Measurements from ENCODE around the gene CHEK1.

Gene CHEK1

GRCh38 chr11:125626288-125626950 lies 1.5 kb downstream of the CHEK1 start:
- Histone ChIP-seq H3K9ac (ENCODE audit: low read length) (peak overlapping the region; percentile 97), H3K4me3 (ENCODE audit: low read length) (peak overlapping the region; percentile 83), H3K27me3 (replicated peaks; ENCODE audit: control insufficient read depth, insufficient read depth, low read length) (no peaks in the 10 kb centered on the region), H3K9me3 (ENCODE audit: control insufficient read depth, low read length) (no peaks in the 10 kb centered on the region), H3K36me3 (ENCODE audit: control insufficient read depth, insufficient read depth, low read length, severe bottlenecking) (peaks cover 4% of the 10 kb centered on the region), H3K4me1 (ENCODE audit: control insufficient read depth, insufficient read depth, low read length) (peaks cover 20% of the 10 kb centered on the region)
- peak; percentile 89 for DNase-seq (ENCODE audit: low read depth)

GRCh38 chr11:125627236-125627910 lies 2.4 kb downstream of the CHEK1 start:
- H3K4me1 ChIP-seq (ENCODE audit: control insufficient read depth, insufficient read depth, low read length), result peaks cover 12% of the 10 kb centered on the region
- DNase-seq (ENCODE audit: low read depth), result peak; percentile 27
- peak overlapping the region; percentile 97 for H3K9ac ChIP-seq (ENCODE audit: low read length)
- no peaks in the 10 kb centered on the region for H3K36me3 ChIP-seq (ENCODE audit: control insufficient read depth, insufficient read depth, low read length, severe bottlenecking)
- peak overlapping the region; percentile 83 for H3K4me3 ChIP-seq (ENCODE audit: low read length)
- no peaks in the 10 kb centered on the region for H3K9me3 ChIP-seq (ENCODE audit: control insufficient read depth, low read length)
- H3K27me3 ChIP-seq (replicated peaks; ENCODE audit: control insufficient read depth, insufficient read depth, low read length), result no peaks in the 10 kb centered on the region

- H3K9me3 ChIP-seq (ENCODE audit: control insufficient read depth, low read length), result no peaks in the 10 kb centered on the region
- H3K27me3 ChIP-seq (replicated peaks; ENCODE audit: control insufficient read depth, insufficient read depth, low read length), result no peaks in the 10 kb centered on the region
- no peak overlapping the region for H3K4me3 ChIP-seq (ENCODE audit: low read length)
- H3K9ac ChIP-seq (ENCODE audit: low read length), result no peak overlapping the region
- DNase-seq (ENCODE audit: low read depth), result no peak
- no peaks in the 10 kb centered on the region for H3K4me1 ChIP-seq (ENCODE audit: control insufficient read depth, insufficient read depth, low read length)
- H3K36me3 ChIP-seq (ENCODE audit: control insufficient read depth, insufficient read depth, low read length, severe bottlenecking), result peaks cover 10% of the 10 kb centered on the region
Observed at GRCh38 chr11:125637840-125638239, 12.9 kb downstream of the CHEK1 start.

- Histone ChIP-seq H3K9ac (ENCODE audit: low read length) (no peak overlapping the region), H3K9me3 (ENCODE audit: control insufficient read depth, low read length) (no peaks in the 10 kb centered on the region), H3K36me3 (ENCODE audit: control insufficient read depth, insufficient read depth, low read length, severe bottlenecking) (peaks cover 8% of the 10 kb centered on the region), H3K4me1 (ENCODE audit: control insufficient read depth, insufficient read depth, low read length) (no peaks in the 10 kb centered on the region), H3K4me3 (ENCODE audit: low read length) (no peak overlapping the region), H3K27me3 (replicated peaks; ENCODE audit: control insufficient read depth, insufficient read depth, low read length) (no peaks in the 10 kb centered on the region)
- no peak for DNase-seq (ENCODE audit: low read depth)
Observed at GRCh38 chr11:125638315-125638714, 13.4 kb downstream of the CHEK1 start.

- H3K27me3 ChIP-seq (replicated peaks; ENCODE audit: control insufficient read depth, insufficient read depth, low read length), result no peaks in the 10 kb centered on the region
- H3K36me3 ChIP-seq (ENCODE audit: control insufficient read depth, insufficient read depth, low read length, severe bottlenecking), result no peaks in the 10 kb centered on the region
- no peak overlapping the region for H3K9ac ChIP-seq (ENCODE audit: low read length)
- no peaks in the 10 kb centered on the region for H3K4me1 ChIP-seq (ENCODE audit: control insufficient read depth, insufficient read depth, low read length)
- no peaks in the 10 kb centered on the region for H3K9me3 ChIP-seq (ENCODE audit: control insufficient read depth, low read length)
- no peak for DNase-seq (ENCODE audit: low read depth)
- no peak overlapping the region for H3K4me3 ChIP-seq (ENCODE audit: low read length)
Observed at GRCh38 chr11:125645871-125646270, 20.9 kb downstream of the CHEK1 start.

GRCh38 chr11:125649465-125650166 lies 24.7 kb downstream of the CHEK1 start:
- Histone ChIP-seq H3K9ac (ENCODE audit: low read length) (no peak overlapping the region), H3K27me3 (replicated peaks; ENCODE audit: control insufficient read depth, insufficient read depth, low read length) (no peaks in the 10 kb centered on the region), H3K36me3 (ENCODE audit: control insufficient read depth, insufficient read depth, low read length, severe bottlenecking) (no peaks in the 10 kb centered on the region), H3K4me3 (ENCODE audit: low read length) (no peak overlapping the region), H3K9me3 (ENCODE audit: control insufficient read depth, low read length) (no peaks in the 10 kb centered on the region), H3K4me1 (ENCODE audit: control insufficient read depth, insufficient read depth, low read length) (no peaks in the 10 kb centered on the region)
- DNase-seq (ENCODE audit: low read depth), result no peak

GRCh38 chr11:125662689-125663088 lies 37.7 kb downstream of the CHEK1 start:
- Histone ChIP-seq H3K4me3 (ENCODE audit: low read length) (no peak overlapping the region), H3K36me3 (ENCODE audit: control insufficient read depth, insufficient read depth, low read length, severe bottlenecking) (peaks cover 2% of the 10 kb centered on the region), H3K9me3 (ENCODE audit: control insufficient read depth, low read length) (peaks cover 8% of the 10 kb centered on the region)

GRCh38 chr11:125663910-125664309 lies 38.9 kb downstream of the CHEK1 start:
- no peak for DNase-seq (ENCODE audit: low read depth)
- Histone ChIP-seq H3K9ac (ENCODE audit: low read length) (no peak overlapping the region), H3K27me3 (replicated peaks; ENCODE audit: control insufficient read depth, insufficient read depth, low read length) (no peaks in the 10 kb centered on the region), H3K36me3 (ENCODE audit: control insufficient read depth, insufficient read depth, low read length, severe bottlenecking) (peaks cover 2% of the 10 kb centered on the region), H3K4me3 (ENCODE audit: low read length) (no peak overlapping the region), H3K9me3 (ENCODE audit: control insufficient read depth, low read length) (peaks cover 8% of the 10 kb centered on the region), H3K4me1 (ENCODE audit: control insufficient read depth, insufficient read depth, low read length) (no peaks in the 10 kb centered on the region)

More at GRCh38 chr11:125662689-125663088, 37.7 kb downstream of the CHEK1 start:
- DNase-seq (ENCODE audit: low read depth), result no peak
- Histone ChIP-seq H3K27me3 (replicated peaks; ENCODE audit: control insufficient read depth, insufficient read depth, low read length) (no peaks in the 10 kb centered on the region), H3K9ac (ENCODE audit: low read length) (no peak overlapping the region), H3K4me1 (ENCODE audit: control insufficient read depth, insufficient read depth, low read length) (no peaks in the 10 kb centered on the region)

- no peak for DNase-seq (ENCODE audit: low read depth)
- H3K4me1 ChIP-seq (ENCODE audit: control insufficient read depth, insufficient read depth, low read length), result no peaks in the 10 kb centered on the region
- no peaks in the 10 kb centered on the region for H3K27me3 ChIP-seq (replicated peaks; ENCODE audit: control insufficient read depth, insufficient read depth, low read length)
- no peak overlapping the region for H3K4me3 ChIP-seq (ENCODE audit: low read length)
- peaks cover 8% of the 10 kb centered on the region for H3K9me3 ChIP-seq (ENCODE audit: control insufficient read depth, low read length)
- no peaks in the 10 kb centered on the region for H3K36me3 ChIP-seq (ENCODE audit: control insufficient read depth, insufficient read depth, low read length, severe bottlenecking)
- no peak overlapping the region for H3K9ac ChIP-seq (ENCODE audit: low read length)
Observed at GRCh38 chr11:125667151-125667550, 42.2 kb downstream of the CHEK1 start.

- no peak for DNase-seq (ENCODE audit: low read depth)
- Histone ChIP-seq H3K4me3 (ENCODE audit: low read length) (no peak overlapping the region), H3K4me1 (ENCODE audit: control insufficient read depth, insufficient read depth, low read length) (no peaks in the 10 kb centered on the region), H3K36me3 (ENCODE audit: control insufficient read depth, insufficient read depth, low read length, severe bottlenecking) (no peaks in the 10 kb centered on the region), H3K9ac (ENCODE audit: low read length) (no peak overlapping the region), H3K9me3 (ENCODE audit: control insufficient read depth, low read length) (no peaks in the 10 kb centered on the region), H3K27me3 (replicated peaks; ENCODE audit: control insufficient read depth, insufficient read depth, low read length) (no peaks in the 10 kb centered on the region)
Observed at GRCh38 chr11:125670172-125670571, 45.2 kb downstream of the CHEK1 start.

- Histone ChIP-seq H3K4me1 (ENCODE audit: control insufficient read depth, insufficient read depth, low read length) (no peaks in the 10 kb centered on the region), H3K27me3 (replicated peaks; ENCODE audit: control insufficient read depth, insufficient read depth, low read length) (no peaks in the 10 kb centered on the region), H3K9ac (ENCODE audit: low read length) (no peak overlapping the region), H3K9me3 (ENCODE audit: control insufficient read depth, low read length) (no peaks in the 10 kb centered on the region), H3K36me3 (ENCODE audit: control insufficient read depth, insufficient read depth, low read length, severe bottlenecking) (no peaks in the 10 kb centered on the region), H3K4me3 (ENCODE audit: low read length) (no peak overlapping the region)
- DNase-seq (ENCODE audit: low read depth), result no peak
Observed at GRCh38 chr11:125671561-125671960, 46.6 kb downstream of the CHEK1 start.
